NCI-H1048 (cell line): ENCODE results near the gene GPR31.

ENCODE experiments used
- DNase-seq: peaks from one replicate; lab custom pipeline; 2025; lab: John Stamatoyannopoulos, UW

The GPR31 gene

DNA sequence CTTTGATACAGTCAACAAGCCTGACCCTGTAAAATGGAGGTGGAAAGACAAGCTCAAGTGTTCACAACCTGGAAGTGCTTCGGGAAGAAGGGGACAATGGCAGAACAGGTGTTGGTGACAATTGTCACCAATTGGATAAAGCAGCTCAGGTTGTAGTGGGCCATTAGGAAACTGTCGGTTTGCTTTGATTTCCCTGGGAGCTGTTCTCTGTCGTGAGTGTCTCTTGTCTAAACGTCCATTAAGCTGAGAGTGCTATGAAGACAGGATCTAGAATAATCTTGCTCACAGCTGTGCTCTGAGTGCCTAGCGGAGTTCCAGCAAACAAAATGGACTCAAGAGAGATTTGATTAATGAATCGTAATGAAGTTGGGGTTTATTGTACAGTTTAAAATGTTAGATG lies 19.9 kb downstream of the GPR31 start:
- no peak for DNase-seq

DNA sequence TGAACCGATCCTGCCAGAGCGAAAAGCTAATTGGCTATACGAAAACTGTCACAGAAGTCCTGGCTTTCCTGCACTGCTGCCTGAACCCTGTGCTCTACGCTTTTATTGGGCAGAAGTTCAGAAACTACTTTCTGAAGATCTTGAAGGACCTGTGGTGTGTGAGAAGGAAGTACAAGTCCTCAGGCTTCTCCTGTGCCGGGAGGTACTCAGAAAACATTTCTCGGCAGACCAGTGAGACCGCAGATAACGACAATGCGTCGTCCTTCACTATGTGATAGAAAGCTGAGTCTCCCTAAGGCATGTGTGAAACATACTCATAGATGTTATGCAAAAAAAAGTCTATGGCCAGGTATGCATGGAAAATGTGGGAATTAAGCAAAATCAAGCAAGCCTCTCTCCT lies 20.7 kb downstream of the GPR31 start:
- no peak for DNase-seq

DNA sequence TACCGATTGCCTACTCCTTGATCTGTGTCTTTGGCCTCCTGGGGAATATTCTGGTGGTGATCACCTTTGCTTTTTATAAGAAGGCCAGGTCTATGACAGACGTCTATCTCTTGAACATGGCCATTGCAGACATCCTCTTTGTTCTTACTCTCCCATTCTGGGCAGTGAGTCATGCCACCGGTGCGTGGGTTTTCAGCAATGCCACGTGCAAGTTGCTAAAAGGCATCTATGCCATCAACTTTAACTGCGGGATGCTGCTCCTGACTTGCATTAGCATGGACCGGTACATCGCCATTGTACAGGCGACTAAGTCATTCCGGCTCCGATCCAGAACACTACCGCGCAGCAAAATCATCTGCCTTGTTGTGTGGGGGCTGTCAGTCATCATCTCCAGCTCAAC lies 21.4 kb downstream of the GPR31 start:
- no peak for DNase-seq

DNA sequence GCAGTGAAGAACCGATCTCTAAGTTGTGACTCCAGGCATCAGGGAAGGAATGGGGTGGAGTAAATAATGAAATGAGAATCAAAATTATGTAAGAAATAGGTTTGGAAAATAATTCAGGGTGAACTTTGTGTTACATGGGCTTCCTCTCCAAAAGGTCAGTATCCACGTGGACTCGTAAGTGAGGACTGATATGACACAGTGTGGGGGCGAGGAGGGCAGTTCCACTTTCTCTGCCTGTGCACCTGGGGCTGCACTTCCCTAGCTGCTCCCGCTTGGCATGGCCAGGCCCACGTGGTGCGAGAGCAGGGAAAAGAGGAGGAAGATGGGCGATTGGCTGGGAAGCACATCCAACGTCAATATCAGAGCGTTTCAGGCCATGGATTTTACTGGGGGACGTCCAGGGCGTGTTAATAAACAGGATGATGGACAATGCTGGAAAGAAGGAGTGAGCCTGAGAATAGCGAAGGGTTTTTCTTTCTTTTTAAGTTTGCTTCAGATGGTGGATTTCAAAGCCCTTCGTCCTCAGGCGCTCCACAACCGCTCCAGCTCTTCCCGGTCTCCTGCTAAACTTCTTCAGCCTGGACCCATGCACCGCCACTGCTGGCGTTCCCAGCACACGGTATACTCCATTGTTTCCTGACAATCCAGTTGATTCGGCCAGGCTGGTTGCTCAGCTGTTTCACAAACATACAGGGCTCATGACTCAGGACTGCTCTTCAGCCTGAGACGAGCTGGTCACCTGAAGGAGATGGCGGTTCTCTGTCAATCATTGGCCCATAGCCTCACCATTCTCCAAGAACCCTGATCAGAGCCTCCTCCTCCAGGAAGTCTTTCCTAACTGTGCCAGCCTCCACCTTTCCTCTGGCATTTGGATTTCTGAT lies 23.1 kb downstream of the GPR31 start:
- no peak for DNase-seq

DNA sequence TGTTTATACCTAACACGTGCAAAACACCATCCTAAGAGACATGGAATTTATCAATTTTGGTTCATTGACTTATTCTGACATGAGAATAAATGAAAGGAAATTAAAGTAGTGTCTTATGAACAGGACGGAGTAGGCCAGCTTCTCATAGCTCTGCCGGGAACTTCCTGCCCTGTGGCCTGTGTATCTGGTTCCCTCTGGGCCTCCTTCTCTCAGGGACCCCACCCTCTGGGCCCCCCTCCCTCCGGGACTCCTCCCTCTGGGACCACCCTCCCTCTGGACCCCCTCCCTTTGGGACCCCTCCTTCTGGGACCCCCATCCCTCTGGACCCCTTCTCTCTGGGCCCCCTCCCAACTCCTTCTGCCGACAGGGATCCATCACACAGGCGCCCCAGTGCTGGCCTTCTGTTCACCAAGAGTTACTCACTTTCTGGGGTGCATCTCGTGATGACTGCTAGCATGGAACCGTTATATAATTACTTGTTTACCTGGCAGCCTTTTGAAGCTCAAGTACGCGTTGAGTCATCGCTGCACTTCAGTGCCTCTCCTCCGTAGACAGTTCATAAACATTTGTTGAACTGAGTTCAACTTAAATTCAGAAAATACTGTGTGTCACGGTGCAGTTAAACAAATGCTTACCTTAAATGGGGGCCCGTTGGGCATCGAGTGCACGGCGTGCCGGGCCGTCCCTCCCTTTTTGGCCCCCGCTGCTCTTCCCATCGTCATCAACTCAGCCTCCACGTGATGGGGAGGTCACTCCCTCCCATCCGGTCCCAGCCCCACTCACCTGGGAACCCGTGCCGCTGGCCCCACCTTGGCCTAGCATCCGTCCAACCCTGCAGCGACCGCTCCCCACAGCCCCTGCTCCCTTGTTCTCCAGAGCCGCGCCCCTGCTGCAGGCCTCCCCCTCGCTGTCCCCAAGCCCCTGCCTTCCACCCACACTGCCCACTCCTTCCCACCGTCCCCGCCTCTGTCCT lies 26.8 kb downstream of the GPR31 start:
- DNase-seq = no peak

DNA sequence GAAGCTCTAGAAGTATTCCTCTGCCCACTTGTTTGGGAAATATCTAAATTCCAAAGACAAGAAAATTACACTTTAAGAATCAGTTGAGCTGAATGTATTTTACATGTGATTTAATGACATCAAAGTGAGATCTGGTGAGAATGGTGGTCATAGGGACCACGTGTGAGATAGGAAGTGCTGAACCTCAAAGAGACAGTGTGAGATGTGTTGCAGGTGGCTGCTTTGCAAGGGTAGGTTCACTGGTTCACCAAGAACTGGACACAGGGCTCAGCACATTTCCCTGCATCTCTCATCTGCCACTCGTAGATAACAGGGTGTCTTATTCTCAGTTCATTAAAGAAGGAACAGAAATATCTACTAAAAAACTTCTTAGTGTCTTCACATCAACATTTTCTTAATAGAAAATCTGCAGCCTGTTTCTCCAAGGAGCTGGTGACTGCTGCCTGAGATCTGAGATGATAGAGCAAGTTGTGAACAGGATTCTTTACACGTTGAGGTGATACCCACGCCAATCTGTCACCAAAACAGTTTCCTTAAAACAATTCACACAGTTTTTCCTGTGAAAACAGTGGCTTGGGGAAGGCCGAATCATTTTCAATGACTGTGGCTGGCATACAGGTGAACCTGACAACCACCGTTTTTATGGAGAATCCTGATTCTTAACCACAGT lies 27.6 kb downstream of the GPR31 start:
- DNase-seq = no peak

DNA sequence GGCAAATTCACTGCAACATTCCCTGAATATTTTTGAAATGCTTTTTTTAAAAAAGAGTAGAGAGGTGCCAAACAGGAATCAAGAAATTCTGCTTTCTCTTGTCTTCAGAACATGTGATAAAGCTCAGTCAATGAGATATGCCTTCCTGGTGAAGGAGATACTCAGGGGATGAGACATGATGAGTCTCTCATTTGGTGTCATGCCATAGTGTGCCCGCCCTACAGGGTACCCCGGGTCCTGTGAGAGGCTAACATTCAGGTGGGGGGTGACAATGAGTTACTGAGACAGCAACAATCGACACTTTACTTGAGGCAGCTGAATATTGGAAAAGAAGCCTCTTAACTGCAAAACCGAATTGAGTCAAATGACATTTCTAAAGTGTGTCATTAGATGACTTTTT lies 28.2 kb downstream of the GPR31 start:
- no peak for DNase-seq

DNA sequence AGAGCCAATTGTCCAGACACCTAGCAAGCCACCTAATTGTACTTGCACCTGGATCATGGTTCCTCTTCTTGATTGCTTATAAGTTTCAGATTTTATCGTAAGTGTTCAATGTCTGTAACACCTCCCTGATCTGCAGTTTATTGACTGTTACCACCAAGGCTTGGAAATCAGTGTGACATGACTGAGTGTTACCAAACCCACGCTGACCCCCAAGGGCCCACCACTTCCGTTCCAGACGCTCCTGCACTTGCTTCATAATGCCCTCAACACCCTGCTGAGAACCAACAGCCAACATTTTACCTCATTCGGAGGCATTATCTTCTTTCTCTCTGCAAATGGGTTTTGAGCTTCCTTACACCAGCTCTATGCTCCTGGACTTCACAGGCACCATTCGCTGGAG lies 28.6 kb downstream of the GPR31 start:
- DNase-seq = no peak

DNA sequence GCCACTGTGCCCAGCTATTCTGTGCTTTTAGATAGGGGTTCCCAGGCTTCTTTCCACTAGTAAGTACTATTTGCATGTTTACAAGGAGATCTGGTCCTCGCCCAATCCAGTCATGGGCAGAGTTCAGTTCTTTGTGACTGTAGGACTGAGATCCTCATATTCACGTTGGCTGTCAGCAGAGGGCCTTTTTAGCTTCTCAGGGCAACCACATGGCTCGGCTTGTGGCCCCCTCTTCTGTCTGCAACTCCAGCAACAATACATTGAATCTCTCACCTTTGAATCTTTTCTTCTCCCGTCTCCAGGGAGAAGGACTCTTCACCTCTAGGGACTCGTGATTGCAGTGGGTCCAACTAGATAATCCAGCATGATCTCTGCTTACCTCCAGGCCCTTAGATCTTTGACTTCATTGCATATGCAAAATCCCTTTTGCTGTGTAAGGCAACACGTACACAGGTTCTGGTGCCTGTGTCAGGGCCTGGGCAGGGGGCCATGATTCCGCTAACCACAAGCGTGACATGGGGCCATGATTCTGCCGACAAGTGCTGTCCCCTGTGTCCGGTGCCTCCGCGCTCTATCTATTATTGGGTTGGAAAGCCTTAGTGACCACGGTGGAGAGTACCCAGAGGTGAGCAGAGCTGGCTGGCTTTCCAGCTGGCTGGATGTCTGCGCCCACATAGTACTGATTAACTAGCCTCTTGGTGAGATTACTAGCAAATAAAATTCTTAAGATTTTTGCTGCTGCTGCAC lies 29.8 kb downstream of the GPR31 start:
- no peak for DNase-seq

DNA sequence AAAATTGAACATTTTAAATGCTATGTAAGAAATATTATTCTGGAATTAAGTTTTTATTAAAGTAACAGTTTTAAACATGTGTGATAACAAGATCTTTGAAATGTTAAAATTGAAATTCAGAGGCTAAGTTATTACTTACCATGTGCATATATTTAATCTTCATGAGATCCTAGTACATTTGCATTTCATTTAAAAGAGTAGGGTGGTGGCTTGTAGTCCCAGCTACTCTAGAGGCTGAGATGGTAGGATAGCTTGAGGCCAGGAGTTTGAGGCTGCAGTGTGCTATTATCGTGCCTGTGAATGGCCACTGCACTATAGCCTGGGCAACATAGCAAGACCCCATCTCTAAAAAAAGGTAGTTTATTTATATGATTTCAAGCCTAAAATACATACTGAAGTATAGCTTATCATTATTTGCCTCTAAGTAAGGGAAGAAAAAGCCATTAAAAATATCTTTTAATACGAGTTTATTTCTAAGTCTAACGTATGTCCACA lies 31.9 kb downstream of the GPR31 start:
- DNase-seq = no peak

DNA sequence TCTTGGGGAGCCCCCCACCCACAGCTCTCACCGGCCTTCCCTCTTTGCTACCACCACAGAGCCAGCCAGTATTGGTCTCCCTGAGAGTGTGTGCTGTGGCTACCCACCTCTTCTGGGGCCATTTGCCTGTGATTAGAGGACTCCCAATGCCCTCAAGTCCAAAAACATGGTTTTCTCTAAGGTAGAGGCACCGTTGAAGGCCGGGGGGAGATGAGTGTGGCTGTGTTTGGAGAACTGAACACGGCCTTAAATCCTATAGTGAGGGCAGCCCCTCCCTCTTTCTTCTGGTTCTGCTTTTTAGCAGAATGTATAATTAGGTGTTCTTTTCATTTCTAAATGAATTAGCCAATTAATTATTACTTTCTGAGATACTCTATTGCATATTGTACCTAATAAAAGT lies 32.4 kb downstream of the GPR31 start:
- no peak for DNase-seq

DNA sequence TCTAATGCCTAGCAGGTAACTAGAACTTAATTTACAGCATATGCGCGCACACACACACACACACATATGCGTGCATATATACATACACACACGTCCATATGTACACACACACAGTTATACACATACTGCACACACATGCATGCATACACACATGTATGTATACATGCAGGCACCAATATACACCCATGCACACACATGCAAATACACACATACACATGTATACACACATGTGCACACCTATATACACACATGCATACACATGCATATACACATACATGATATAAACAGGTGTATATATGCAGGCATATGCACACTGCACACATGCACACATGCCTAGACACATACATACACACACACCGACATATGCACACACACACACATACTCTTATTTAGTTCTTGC lies 33.0 kb downstream of the GPR31 start:
- no peak for DNase-seq

DNA sequence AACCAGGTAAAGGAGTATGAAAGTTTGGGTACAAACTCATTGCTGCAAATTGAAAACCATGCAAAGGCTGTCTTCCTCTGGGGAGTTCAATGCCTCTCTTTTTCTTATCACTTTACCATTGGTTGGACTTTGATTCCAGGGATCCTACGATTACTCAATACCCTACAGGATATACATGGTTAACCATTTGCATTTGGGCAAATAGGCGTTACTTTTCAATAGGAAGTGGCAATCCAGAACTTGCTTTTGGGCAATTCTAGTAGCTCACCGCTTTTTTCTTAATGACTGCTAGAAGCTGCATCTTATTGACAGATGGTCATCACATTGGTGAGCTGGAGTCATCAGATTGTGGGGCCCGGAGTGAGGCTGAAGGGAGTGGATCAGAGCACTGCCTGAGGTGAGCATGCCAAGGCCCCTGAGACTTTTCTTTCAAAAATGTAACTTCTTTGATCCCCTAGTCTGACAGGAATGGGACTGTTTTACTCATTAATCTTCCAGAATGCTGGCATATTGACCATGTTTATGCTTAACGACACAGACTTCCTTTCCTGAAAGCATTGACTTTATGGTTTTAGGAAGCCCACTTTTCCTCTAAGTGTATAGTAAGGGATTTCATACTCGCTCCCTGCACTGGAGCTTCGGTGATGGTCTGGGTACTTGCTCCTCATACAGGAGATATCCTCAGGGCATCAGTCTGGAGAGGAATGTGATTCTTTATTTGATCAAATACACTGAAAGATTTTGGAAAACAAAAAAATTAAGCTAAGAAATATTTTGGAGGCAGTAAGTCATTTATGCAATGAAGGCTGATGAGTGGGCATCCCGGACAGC lies 34.7 kb downstream of the GPR31 start, which contains the start of gene CCR6:
Gene CCR6 (plus strand): TSS at position 270 of the 831 bp plus-strand sequence. CDS start 13,039 bp downstream, outside the sequence.
- no peak for DNase-seq

DNA sequence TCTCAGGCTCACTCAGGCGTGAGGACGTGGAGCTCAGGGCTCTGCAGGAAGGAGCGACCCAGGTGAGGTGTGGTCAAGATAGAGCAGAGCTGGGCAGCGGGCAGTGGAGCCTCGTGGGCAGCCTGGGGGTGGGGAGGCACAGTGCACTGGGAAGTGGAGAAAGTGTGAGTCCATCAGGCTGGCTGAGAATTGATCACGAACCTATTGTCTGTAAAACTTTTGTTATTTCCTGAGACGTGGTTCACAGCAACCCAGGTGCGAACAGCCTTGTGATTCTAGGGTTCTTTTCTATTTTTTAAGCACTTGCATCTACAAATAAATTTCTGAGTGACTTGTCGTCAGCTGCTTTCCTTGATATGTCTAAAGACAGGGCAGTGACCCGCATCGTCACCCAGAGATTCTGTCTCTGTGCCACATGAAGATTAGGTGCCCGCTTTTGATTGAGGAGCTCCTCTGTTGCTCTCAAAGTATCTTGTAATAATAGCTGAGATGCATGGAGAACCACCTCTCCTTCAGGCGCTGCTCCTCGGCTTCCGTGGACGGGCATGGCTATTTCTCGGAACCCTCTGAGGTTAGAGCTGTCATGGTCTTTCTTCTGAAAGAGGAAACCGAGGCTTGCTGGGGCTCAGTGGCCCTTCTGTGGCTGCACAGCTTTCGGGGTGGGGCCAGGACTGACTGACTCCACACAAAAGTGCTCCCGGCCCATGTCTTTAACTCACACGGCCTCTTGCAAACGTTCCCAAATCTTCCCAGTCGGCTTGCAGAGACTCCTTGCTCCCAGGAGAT lies 35.5 kb downstream of the GPR31 start:
- no peak for DNase-seq

DNA sequence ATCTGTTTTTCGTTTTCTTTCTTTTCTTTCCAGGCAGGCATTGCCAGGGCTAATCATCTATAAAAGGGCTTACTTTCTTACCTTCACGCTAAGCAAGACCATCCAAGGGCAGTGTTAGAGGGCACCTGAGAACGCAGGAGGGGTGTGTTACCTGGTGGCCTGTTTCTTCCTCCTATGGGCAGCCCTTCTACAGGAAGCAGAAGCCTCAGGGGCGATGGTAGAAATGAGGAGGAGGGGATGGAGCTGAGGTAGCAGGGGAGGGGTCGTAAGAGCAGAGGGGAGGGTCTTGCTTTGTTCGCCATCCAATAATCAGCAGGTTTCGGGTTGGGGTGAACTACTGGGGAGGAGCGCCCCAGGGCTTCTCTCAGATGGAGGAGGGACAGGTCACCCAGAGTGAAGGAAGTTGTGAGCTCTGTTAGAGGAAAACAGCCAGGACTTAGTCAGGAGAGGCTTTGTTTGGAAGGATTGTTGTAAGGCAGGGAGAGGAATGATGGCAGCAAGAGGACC lies 36.4 kb downstream of the GPR31 start:
- DNase-seq = no peak

DNA sequence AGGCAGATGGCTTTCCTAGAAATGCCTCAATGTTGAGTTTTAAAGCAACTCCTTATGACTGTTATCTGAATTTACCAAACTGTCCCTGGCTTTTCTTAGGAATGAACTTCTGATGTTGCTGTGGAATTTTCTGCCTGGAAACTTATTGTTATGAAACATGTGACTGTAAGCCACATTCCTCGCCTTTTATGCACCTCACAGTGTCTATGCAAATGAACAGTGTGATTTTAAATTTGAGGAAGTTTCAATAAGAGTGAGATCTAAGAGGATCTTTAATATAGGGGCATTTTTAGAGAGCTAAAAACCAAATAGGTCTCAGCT lies 37.2 kb downstream of the GPR31 start:
- no peak for DNase-seq

DNA sequence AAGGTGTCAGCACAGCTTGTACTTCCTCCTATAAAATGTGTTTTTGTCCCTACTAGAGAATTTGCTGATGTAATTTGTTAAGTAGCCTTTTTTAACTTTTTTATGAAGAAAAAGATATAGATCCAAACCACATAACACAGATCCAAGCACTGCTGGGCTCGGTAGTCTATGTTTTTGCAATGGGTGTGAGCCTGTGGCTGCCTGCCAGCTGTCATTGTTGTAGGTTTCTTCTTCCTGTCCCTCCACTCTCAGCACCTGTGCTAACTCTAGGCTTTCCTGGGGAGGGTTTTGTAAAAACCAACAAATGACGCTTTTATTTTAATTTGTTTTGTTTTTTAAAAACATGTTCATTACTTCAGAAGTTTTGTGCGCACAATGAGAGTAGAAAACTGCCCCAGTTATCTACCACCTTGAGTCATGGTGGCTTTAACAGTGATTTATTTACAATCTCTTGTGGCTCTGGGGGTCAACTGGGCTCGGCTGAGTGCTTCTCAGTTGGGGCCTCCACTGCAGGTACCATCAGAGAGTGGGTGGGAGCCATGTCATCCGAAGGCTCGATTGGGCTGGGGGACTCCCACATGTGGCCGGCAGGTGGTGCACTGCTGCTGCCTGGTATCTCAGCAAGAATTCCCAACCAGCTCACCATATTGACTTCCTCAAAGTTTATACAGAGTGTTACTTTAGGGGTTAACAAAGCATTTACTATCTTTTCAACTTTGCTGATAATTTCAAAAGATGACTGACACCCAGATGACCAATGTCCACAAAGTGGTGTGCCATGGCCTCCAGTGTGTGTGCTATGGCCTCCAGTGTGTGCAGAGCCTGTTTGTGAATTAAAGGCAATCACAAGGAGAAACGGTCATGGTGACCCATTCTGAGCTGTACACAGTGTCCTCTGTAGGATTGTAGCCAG lies 37.9 kb downstream of the GPR31 start:
- no peak for DNase-seq

DNA sequence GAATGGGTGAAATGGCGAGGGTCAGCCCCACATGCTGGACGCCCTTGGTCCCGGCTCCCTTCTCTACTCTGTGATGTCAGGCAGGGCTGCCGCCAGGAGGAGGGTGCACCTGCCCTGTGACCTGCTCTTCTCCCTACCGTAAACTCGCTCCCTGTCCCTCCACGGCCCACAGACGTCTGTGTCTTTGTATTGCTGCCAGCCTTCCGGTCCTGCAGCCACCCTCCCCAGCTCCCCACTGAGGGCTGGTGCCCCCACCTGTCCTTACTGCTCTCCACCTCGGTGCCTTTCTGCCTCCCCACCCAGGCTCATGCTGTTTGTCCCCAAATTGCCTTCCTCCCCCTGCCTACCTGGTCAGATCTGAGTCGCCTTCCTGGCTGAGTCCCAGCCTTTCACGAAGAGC lies 38.9 kb downstream of the GPR31 start:
- no peak for DNase-seq

DNA sequence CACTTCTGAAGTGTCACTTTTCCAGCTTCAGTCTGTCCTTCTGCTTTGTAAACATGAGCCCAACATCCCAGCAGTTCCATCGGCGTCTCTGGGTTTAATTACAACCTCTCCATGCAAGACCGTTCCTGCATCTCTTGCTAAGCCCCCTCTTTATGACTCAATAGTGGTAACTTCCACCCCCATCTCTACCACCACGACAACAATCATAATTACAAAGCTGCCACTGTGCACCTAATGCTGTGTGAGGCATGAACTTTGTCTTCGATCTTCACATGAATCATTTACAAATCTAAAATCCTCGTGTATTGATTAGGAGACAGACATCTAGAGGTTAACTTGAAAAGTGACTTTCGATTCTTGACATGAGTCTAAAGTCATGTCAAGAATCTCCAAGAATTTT lies 39.8 kb downstream of the GPR31 start:
- DNase-seq = no peak
